NCI-H526 (cell line): ENCODE data around the gene SGSH.

Source experiments
- DNase-seq, 2 experiments: peaks; one replicate each; lab custom pipeline; 2025; lab: John Stamatoyannopoulos, UW

The SGSH gene

GRCh38 chr17:80227156-80227555 lies 7.0 kb upstream of the SGSH start:
- DNase-seq: no peak

GRCh38 chr17:80225230-80225629 lies 5.1 kb upstream of the SGSH start:
- no peak for DNase-seq

GRCh38 chr17:80224683-80225082 lies 4.5 kb upstream of the SGSH start:
- no peak for DNase-seq

- no peak for DNase-seq
These were observed 3.8 kb upstream of the SGSH start for GRCh38 chr17:80223838-80224497.

GRCh38 chr17:80223142-80223815 lies 3.1 kb upstream of the SGSH start:
- no peak for DNase-seq

- DNase-seq: no peak
These were observed 2.4 kb upstream of the SGSH start for GRCh38 chr17:80222376-80223141.

GRCh38 chr17:80221351-80222105 lies 1.4 kb upstream of the SGSH start:
- DNase-seq: no peak

- peak in 1 of 2 experiments; percentile 53 for DNase-seq
These were observed 643 bp upstream of the SGSH start for GRCh38 chr17:80220736-80221215.

GRCh38 chr17:80219763-80220053 lies 425 bp downstream of the SGSH start:
- no peak for DNase-seq

- DNase-seq: peak; percentile 18 to 37
These were observed 945 bp downstream of the SGSH start for GRCh38 chr17:80219013-80219762.

- DNase-seq: no peak
These were observed 1.7 kb downstream of the SGSH start for GRCh38 chr17:80218391-80218790.

- DNase-seq: no peak
These were observed 2.3 kb downstream of the SGSH start for GRCh38 chr17:80217703-80218362.

GRCh38 chr17:80216473-80217456 lies 3.4 kb downstream of the SGSH start:
- DNase-seq: no peak

GRCh38 chr17:80214878-80215210 lies 5.3 kb downstream of the SGSH start:
- DNase-seq: no peak

- no peak for DNase-seq
These were observed 5.9 kb downstream of the SGSH start for GRCh38 chr17:80214012-80214877.

GRCh38 chr17:80213643-80213975 lies 6.5 kb downstream of the SGSH start:
- DNase-seq: no peak

GRCh38 chr17:80212962-80213642 lies 7.0 kb downstream of the SGSH start:
- DNase-seq: no peak

- no peak for DNase-seq
These were observed 7.6 kb downstream of the SGSH start for GRCh38 chr17:80212511-80212910.

GRCh38 chr17:80212109-80212508 lies 8.0 kb downstream of the SGSH start:
- DNase-seq: no peak
